ENCODE data around the gene SLC49A4. TPM values are rescaled to one million over a fixed set of nuclear protein-coding genes. Genes with fewer than 3 reads are reported as not detected.
A peak's percentile ranks its signal among the peaks of the same experiment; 100 is the strongest.

SLC49A4 gene
- polyA plus RNA-seq, 1 experiment: 8.4 TPM

GRCh38 chr3:122824465-122825381 lies 29.9 kb downstream of the SLC49A4 start:
- ChIA-PET POLR2A (interaction anchor here (0.8 kb wide), 1 partner anchor 1321 kb away, joined by 3 read pairs; no protein-coding TSS in a partner anchor), CTCF (interaction anchor here (1.2 to 1.5 kb wide), 2 partner anchors 8 to 16 kb away, joined by 3 read pairs; no protein-coding TSS in a partner anchor)
- TF ChIP-seq CTCF (IDR thresholded peaks at IDR 0.05; ENCODE audit: insufficient read depth, low read depth, low read length): no peak
- peak; percentile 72 for DNase-seq (ENCODE audit: low read depth)
- Histone ChIP-seq H3K4me3 (ENCODE audit: low read depth, low read length) (no peak overlapping the region), H3K27me3 (ENCODE audit: control insufficient read depth, insufficient read depth, low read length) (no peaks in the 10 kb centered on the region), H3K36me3 (ENCODE audit: control insufficient read depth, insufficient read depth, low read length) (no peaks in the 10 kb centered on the region)

- TF ChIP-seq CTCF (IDR thresholded peaks at IDR 0.05; ENCODE audit: insufficient read depth, low read depth, low read length): no peak
- Histone ChIP-seq H3K27me3 (ENCODE audit: control insufficient read depth, insufficient read depth, low read length) (no peaks in the 10 kb centered on the region), H3K4me3 (ENCODE audit: low read depth, low read length) (no peak overlapping the region), H3K36me3 (ENCODE audit: control insufficient read depth, insufficient read depth, low read length) (no peaks in the 10 kb centered on the region)
- ChIA-PET POLR2A (no interaction called here), CTCF (interaction anchor here (1.5 kb wide), 1 partner anchor 17 kb away, joined by 3 read pairs; no protein-coding TSS in a partner anchor)
- DNase-seq (ENCODE audit: low read depth): no peak
These were observed 30.6 kb downstream of the SLC49A4 start for GRCh38 chr3:122825460-122825859.

GRCh38 chr3:122826278-122826677 lies 31.4 kb downstream of the SLC49A4 start:
- TF ChIP-seq CTCF (IDR thresholded peaks at IDR 0.05; ENCODE audit: insufficient read depth, low read depth, low read length): no peak
- Histone ChIP-seq H3K27me3 (ENCODE audit: control insufficient read depth, insufficient read depth, low read length) (no peaks in the 10 kb centered on the region), H3K36me3 (ENCODE audit: control insufficient read depth, insufficient read depth, low read length) (no peaks in the 10 kb centered on the region), H3K4me3 (ENCODE audit: low read depth, low read length) (no peak overlapping the region)
- DNase-seq (ENCODE audit: low read depth): no peak
- POLR2A ChIA-PET: no interaction called here
- CTCF ChIA-PET: interaction anchor here (1.5 kb wide), 1 partner anchor 18 kb away, joined by 3 read pairs; no protein-coding TSS in a partner anchor

GRCh38 chr3:122828281-122828680 lies 33.4 kb downstream of the SLC49A4 start:
- CTCF ChIA-PET: no interaction called here

More at GRCh38 chr3:122828281-122828680, 33.4 kb downstream of the SLC49A4 start:
- POLR2A ChIA-PET: no interaction called here
- H3K36me3 ChIP-seq (ENCODE audit: control insufficient read depth, insufficient read depth, low read length): no peaks in the 10 kb centered on the region
- H3K4me3 ChIP-seq (ENCODE audit: low read depth, low read length): no peak overlapping the region
- TF ChIP-seq CTCF (IDR thresholded peaks at IDR 0.05; ENCODE audit: insufficient read depth, low read depth, low read length): no peak
- H3K27me3 ChIP-seq (ENCODE audit: control insufficient read depth, insufficient read depth, low read length): no peaks in the 10 kb centered on the region
- no peak for DNase-seq (ENCODE audit: low read depth)
